ENCODE data around the gene CROCC.

DNA sequence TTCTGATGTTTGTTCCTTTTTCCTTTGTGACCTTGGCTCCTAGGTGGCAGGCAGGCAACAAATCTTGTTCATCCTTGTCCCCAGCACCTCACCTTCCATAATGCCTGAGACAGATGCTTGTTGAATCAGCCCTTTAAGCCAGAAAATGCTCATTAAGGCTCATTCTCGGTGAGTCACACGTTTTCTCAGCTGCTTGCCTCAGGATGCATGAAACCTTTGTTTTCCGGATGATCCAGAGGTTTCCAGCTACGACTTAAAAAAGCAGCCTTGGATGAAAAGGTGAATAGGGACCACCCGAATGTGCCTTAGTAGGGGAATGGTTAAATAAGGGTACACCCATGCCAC is 94.6 kb downstream of the CROCC start:
- TF ChIP-seq, protein P1, sequence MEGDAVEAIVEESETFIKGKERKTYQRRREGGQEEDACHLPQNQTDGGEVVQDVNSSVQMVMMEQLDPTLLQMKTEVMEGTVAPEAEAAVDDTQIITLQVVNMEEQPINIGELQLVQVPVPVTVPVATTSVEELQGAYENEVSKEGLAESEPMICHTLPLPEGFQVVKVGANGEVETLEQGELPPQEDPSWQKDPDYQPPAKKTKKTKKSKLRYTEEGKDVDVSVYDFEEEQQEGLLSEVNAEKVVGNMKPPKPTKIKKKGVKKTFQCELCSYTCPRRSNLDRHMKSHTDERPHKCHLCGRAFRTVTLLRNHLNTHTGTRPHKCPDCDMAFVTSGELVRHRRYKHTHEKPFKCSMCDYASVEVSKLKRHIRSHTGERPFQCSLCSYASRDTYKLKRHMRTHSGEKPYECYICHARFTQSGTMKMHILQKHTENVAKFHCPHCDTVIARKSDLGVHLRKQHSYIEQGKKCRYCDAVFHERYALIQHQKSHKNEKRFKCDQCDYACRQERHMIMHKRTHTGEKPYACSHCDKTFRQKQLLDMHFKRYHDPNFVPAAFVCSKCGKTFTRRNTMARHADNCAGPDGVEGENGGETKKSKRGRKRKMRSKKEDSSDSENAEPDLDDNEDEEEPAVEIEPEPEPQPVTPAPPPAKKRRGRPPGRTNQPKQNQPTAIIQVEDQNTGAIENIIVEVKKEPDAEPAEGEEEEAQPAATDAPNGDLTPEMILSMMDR (IDR thresholded peaks at IDR 0.05) = no peak
- TF ChIP-seq POLR2AphosphoS5 (IDR thresholded peaks at IDR 0.05) = no peak
